NT2/D1 (cell line): ENCODE data around the gene GRM5.

Experiments
- DNase-seq: peaks from one replicate; pipeline ENCODE4 v3.0.0-alpha.2; 2011; ENCODE audit warnings: low read depth, low spot score
- H3K27me3 ChIP-seq: 2 replicates; pipeline ENCODE4 v1.6.0; 2011; ENCODE audit warnings: mild to moderate bottlenecking; ENCODE audit not compliant: insufficient read length, insufficient read depth
- H3K36me3 ChIP-seq: 2 replicates; pipeline ENCODE4 v1.6.1; 2011; ENCODE audit warnings: mild to moderate bottlenecking, low read length, mixed read lengths; ENCODE audit not compliant: insufficient read depth, insufficient read length
- H3K4me1 ChIP-seq: 2 replicates; pipeline ENCODE4 v1.5.1; 2011; ENCODE audit not compliant: insufficient read depth, insufficient read length
- H3K4me3 ChIP-seq: 2 replicates; pipeline ENCODE4 v1.5.1; 2011; ENCODE audit warnings: low read depth; ENCODE audit not compliant: insufficient read length
- H3K9ac ChIP-seq: 2 replicates; pipeline ENCODE4 v1.6.0; 2011; ENCODE audit warnings: low read depth; ENCODE audit not compliant: insufficient read length
- H3K9me3 ChIP-seq: 2 replicates; pipeline ENCODE4 v1.5.1; 2011; ENCODE audit warnings: mild to moderate bottlenecking, low read length; ENCODE audit not compliant: insufficient read depth
- SUZ12 ChIP-seq: IDR thresholded peaks from 2 replicates; pipeline ENCODE4 v1.6.1; 2011; ENCODE audit not compliant: insufficient read length, insufficient read depth; ENCODE audit errors: extremely low read depth
- YY1 ChIP-seq: IDR thresholded peaks from 2 replicates; pipeline ENCODE4 v1.6.1; 2011; ENCODE audit not compliant: insufficient read length, insufficient read depth
- ZNF274 ChIP-seq: IDR thresholded peaks from 2 replicates; pipeline ENCODE4 v1.6.1; 2011; ENCODE audit warnings: mild to moderate bottlenecking, low read depth, low read length

The GRM5 gene

GRCh38 chr11:88692306-88693086 lies 373.3 kb downstream of the GRM5 start:
- Histone ChIP-seq H3K4me3 (no peak overlapping the region), H3K9me3 (no peaks in the 10 kb centered on the region), H3K27me3 (no peaks in the 10 kb centered on the region), H3K36me3 (no peaks in the 10 kb centered on the region), H3K9ac (no peak overlapping the region), H3K4me1 (no peaks in the 10 kb centered on the region)
- no peak for DNase-seq
- TF ChIP-seq SUZ12, result no peak
- TF ChIP-seq YY1, result no peak
- no peak for TF ChIP-seq ZNF274

GRCh38 chr11:88689548-88690240 lies 376.1 kb downstream of the GRM5 start:
- no peaks in the 10 kb centered on the region; the same call in 1 of the 2 replicates for H3K9me3 ChIP-seq
- no peak overlapping the region for H3K4me3 ChIP-seq
- H3K36me3 ChIP-seq, result no peaks in the 10 kb centered on the region
- H3K27me3 ChIP-seq, result no peaks in the 10 kb centered on the region
- no peak overlapping the region for H3K9ac ChIP-seq
- H3K4me1 ChIP-seq, result no peaks in the 10 kb centered on the region
- TF ChIP-seq ZNF274, result no peak
- no peak for TF ChIP-seq YY1
- TF ChIP-seq SUZ12, result no peak
- no peak for DNase-seq

DNA sequence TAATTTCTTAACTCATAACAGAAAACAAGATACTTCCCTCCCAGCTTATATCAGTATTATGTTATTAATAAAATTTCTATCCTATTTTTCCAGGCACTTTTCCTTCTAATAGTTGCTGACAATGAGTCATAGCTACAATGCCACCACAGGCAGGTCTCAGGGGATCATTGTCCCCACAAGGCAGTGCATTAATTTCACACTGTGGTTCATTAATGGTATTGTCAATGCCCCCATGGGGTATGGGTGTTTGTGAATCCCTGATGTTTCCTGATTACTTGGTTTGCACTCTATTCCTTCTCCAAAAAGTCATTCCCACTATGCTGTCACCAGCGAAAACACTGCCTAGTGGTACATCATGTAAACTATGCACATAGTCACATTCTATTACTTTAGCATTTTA lies 382.8 kb downstream of the GRM5 start:
- TF ChIP-seq YY1 (no peak), ZNF274 (no peak), SUZ12 (no peak)
- no peaks in the 10 kb centered on the region for H3K27me3 ChIP-seq
- no peak for DNase-seq
- H3K9me3 ChIP-seq, result no peaks in the 10 kb centered on the region; the same call in 1 of the 2 replicates
- no peak overlapping the region for H3K9ac ChIP-seq
- no peaks in the 10 kb centered on the region for H3K36me3 ChIP-seq
- H3K4me1 ChIP-seq, result no peaks in the 10 kb centered on the region
- no peak overlapping the region for H3K4me3 ChIP-seq

GRCh38 chr11:88680806-88681205 lies 385.0 kb downstream of the GRM5 start:
- no peaks in the 10 kb centered on the region for H3K36me3 ChIP-seq
- H3K4me3 ChIP-seq, result no peak overlapping the region
- H3K9ac ChIP-seq, result no peak overlapping the region
- no peaks in the 10 kb centered on the region; the same call in 1 of the 2 replicates for H3K9me3 ChIP-seq
- DNase-seq, result no peak
- H3K27me3 ChIP-seq, result no peaks in the 10 kb centered on the region
- H3K4me1 ChIP-seq, result no peaks in the 10 kb centered on the region
- TF ChIP-seq ZNF274 (no peak), YY1 (no peak), SUZ12 (no peak)

- Histone ChIP-seq H3K9me3 (no peaks in the 10 kb centered on the region), H3K4me3 (no peak overlapping the region)
- TF ChIP-seq SUZ12 (no peak), YY1 (no peak), ZNF274 (no peak)
Measured at GRCh38 chr11:88666364-88666763, 399.4 kb downstream of the GRM5 start.

GRCh38 chr11:88657076-88657738 lies 408.6 kb downstream of the GRM5 start:
- TF ChIP-seq ZNF274 (no peak), SUZ12 (no peak), YY1 (no peak)
- no peaks in the 10 kb centered on the region for H3K9me3 ChIP-seq
- H3K9ac ChIP-seq, result no peak overlapping the region
- H3K36me3 ChIP-seq, result no peaks in the 10 kb centered on the region
- no peaks in the 10 kb centered on the region for H3K27me3 ChIP-seq
- no peaks in the 10 kb centered on the region for H3K4me1 ChIP-seq
- DNase-seq, result no peak
- no peak overlapping the region for H3K4me3 ChIP-seq

More at GRCh38 chr11:88666364-88666763, 399.4 kb downstream of the GRM5 start:
- Histone ChIP-seq H3K36me3 (no peaks in the 10 kb centered on the region), H3K27me3 (no peaks in the 10 kb centered on the region), H3K4me1 (no peaks in the 10 kb centered on the region), H3K9ac (no peak overlapping the region)
- no peak for DNase-seq

DNA sequence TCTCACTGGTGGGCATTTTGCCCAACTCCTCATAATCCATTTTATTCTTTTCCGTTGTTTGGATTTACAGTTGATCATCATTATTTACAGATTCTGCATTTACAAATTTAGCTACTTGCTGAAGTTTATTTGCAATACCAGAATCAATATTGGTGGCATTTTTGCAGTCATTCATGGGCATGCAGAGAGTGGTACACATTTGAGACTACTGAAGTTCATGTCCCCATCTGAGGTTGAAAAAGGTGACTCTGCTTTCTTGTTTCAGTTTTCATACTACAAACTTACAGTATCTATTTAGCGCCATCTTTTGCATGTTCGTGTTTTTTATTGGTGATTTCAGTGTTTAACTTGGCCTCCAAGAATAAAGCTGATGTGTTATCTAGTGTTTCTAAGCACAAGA lies 409.5 kb downstream of the GRM5 start:
- Histone ChIP-seq H3K36me3 (no peaks in the 10 kb centered on the region), H3K27me3 (no peaks in the 10 kb centered on the region), H3K4me3 (no peak overlapping the region), H3K9me3 (no peaks in the 10 kb centered on the region), H3K9ac (no peak overlapping the region), H3K4me1 (no peaks in the 10 kb centered on the region)
- no peak for TF ChIP-seq YY1
- TF ChIP-seq SUZ12, result no peak
- TF ChIP-seq ZNF274, result no peak
- DNase-seq, result no peak
